SU-DHL-6 (cell line): ENCODE measurements around the gene MAPK8.

Experiments used
- H2AFZ ChIP-seq: fragments of 200-600 bp; sonication (generic); 2 replicates; pipeline ENCODE4 v1.6.1; 2014; ENCODE audit warnings: low read depth, mild to moderate bottlenecking, moderate library complexity, mixed read lengths, antibody characterized with exemption, low read length; ENCODE audit not compliant: severe bottlenecking
- H3F3A ChIP-seq: fragments of 200-600 bp; shearing (Covaris generic); 2 replicates; pipeline ENCODE4 v1.6.0; 2016; ENCODE audit warnings: antibody characterized with exemption, mild to moderate bottlenecking; ENCODE audit not compliant: insufficient read depth
- H3K27ac ChIP-seq: fragments of 200-600 bp; sonication (generic); 2 replicates; pipeline ENCODE4 v1.5.1; 2016; ENCODE audit warnings: low read depth, mild to moderate bottlenecking, low read length, moderate library complexity, mixed read lengths
- H3K27me3 ChIP-seq: fragments of 200-600 bp; sonication (generic), shearing (Covaris generic); 2 replicates; pipeline ENCODE4 v1.6.0; 2014; ENCODE audit warnings: mild to moderate bottlenecking, low read length
- H3K36me3 ChIP-seq: fragments of 200-600 bp; sonication (generic); 2 replicates; pipeline ENCODE4 v1.6.1; 2014; ENCODE audit warnings: mild to moderate bottlenecking, low read length, mixed read lengths
- H3K4me2 ChIP-seq: fragments of 300-600, 200-600 bp; shearing (Covaris generic), sonication (generic); 2 replicates; pipeline ENCODE4 v1.6.0; 2014; ENCODE audit warnings: low read length, low read depth, mild to moderate bottlenecking; ENCODE audit not compliant: poor library complexity, severe bottlenecking
- H3K4me3 ChIP-seq: fragments of 200-600 bp; sonication (generic); 2 replicates; pipeline ENCODE4 v1.5.1; 2014; ENCODE audit warnings: antibody characterized with exemption, low read length, mild to moderate bottlenecking, mixed read lengths; ENCODE audit not compliant: insufficient read depth, poor library complexity, severe bottlenecking
- H3K79me2 ChIP-seq: fragments of 200-600 bp; sonication (generic); 2 replicates; pipeline ENCODE4 v1.6.1; 2014; ENCODE audit warnings: mild to moderate bottlenecking, low read length, moderate library complexity; ENCODE audit not compliant: insufficient read depth
- H3K9ac ChIP-seq: fragments of 200-600 bp; sonication (generic); 2 replicates; pipeline ENCODE4 v1.7.0; 2014; ENCODE audit warnings: mild to moderate bottlenecking, low read length
- H3K9me2 ChIP-seq: fragments of 200-600 bp; sonication (generic); replicated peaks from 2 replicates; pipeline ENCODE4 v1.6.1; 2014; ENCODE audit warnings: low read length; ENCODE audit not compliant: insufficient read depth
- H3K9me3 ChIP-seq: fragments of 200-600 bp; sonication (generic); 2 replicates; pipeline ENCODE4 v1.6.1; 2014; ENCODE audit warnings: low read length, mixed read lengths; ENCODE audit not compliant: insufficient read depth
- H4K20me1 ChIP-seq: fragments of 200-600 bp; sonication (generic); 2 replicates; pipeline ENCODE4 v1.6.1; 2014; ENCODE audit warnings: low read depth, mild to moderate bottlenecking, antibody characterized with exemption, low read length, moderate library complexity, mixed read lengths
- EZH2phosphoT487 ChIP-seq: fragments of 200-600 bp; sonication (generic), shearing (Covaris generic); conservative IDR thresholded peaks from 2 replicates; pipeline ENCODE4 v1.6.1; 2018; ENCODE audit warnings: mild to moderate bottlenecking, antibody characterized with exemption, low read length, moderate library complexity, mixed read lengths
- TF ChIP-seq, protein P1 (sequence below): fragments of 200-600 bp; sonication (generic); IDR thresholded peaks from one replicate; pipeline ENCODE4 v1.5.1; 2017; ENCODE audit warnings: antibody characterized with exemption, mild to moderate bottlenecking, low read length, moderate library complexity; ENCODE audit not compliant: insufficient read depth, poor library complexity, severe bottlenecking

The MAPK8 gene

GRCh38 chr10:48266528-48266927 is 39.9 kb upstream of the MAPK8 start:
- H3K79me2 ChIP-seq: no peaks in the 10 kb centered on the region
- H3F3A ChIP-seq: no peaks in the 10 kb centered on the region
- H3K27me3 ChIP-seq: 0 out of 2 replicates have a peak, but pooled peaks cover 2% of the 10 kb centered on the region
- no peak overlapping the region for H3K4me3 ChIP-seq
- no peak overlapping the region for H3K9ac ChIP-seq
- no peak overlapping the region for H2AFZ ChIP-seq
- H3K4me2 ChIP-seq: no peak overlapping the region
- no peak overlapping the region for H3K27ac ChIP-seq
- no peak for TF ChIP-seq EZH2phosphoT487
- TF ChIP-seq, protein P1, sequence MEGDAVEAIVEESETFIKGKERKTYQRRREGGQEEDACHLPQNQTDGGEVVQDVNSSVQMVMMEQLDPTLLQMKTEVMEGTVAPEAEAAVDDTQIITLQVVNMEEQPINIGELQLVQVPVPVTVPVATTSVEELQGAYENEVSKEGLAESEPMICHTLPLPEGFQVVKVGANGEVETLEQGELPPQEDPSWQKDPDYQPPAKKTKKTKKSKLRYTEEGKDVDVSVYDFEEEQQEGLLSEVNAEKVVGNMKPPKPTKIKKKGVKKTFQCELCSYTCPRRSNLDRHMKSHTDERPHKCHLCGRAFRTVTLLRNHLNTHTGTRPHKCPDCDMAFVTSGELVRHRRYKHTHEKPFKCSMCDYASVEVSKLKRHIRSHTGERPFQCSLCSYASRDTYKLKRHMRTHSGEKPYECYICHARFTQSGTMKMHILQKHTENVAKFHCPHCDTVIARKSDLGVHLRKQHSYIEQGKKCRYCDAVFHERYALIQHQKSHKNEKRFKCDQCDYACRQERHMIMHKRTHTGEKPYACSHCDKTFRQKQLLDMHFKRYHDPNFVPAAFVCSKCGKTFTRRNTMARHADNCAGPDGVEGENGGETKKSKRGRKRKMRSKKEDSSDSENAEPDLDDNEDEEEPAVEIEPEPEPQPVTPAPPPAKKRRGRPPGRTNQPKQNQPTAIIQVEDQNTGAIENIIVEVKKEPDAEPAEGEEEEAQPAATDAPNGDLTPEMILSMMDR: no peak
- no peaks in the 10 kb centered on the region for H4K20me1 ChIP-seq
- no peaks in the 10 kb centered on the region for H3K36me3 ChIP-seq
- no peaks in the 10 kb centered on the region for H3K9me3 ChIP-seq
- H3K9me2 ChIP-seq: no peaks in the 10 kb centered on the region

DNA sequence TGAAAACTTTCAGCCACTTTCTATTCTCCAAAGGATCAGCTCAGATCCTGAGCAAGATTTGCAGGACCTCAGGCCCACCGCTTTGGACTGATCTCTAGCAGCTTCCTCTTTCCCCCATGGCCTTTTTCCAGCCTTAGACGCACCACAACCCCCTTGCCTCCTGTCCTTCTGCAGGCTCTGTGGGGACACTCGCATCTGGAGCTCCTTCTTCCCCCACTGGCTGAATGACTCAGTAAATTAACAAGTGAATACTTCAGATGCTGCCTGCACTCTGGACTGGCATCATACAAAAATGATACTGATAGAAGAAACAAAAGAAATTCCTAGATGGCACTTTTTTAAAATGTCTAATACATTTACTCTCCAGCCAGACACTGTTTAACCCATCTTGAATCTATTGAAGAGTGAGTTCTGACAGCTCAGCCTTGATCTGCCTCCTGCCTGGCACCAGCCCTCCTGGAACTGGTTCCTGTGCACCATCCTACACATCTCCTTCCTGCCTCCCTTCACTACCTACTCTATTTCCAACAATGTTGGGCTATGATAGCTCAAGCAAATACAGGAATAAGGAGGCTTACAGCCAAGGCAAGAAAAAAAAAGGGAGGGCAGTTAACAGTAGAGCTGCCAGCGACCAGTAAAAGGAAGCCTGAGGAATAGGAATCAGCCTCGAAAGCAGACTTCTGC is 35.3 kb upstream of the MAPK8 start:
- Histone ChIP-seq H3F3A (no peaks in the 10 kb centered on the region), H3K27me3 (no peaks in the 10 kb centered on the region), H3K4me3 (no peak overlapping the region), H3K36me3 (no peaks in the 10 kb centered on the region), H3K79me2 (no peaks in the 10 kb centered on the region), H4K20me1 (no peaks in the 10 kb centered on the region), H3K27ac (no peak overlapping the region), H3K4me2 (no peak overlapping the region), H3K9me3 (no peaks in the 10 kb centered on the region), H3K9me2 (no peaks in the 10 kb centered on the region), H3K9ac (no peak overlapping the region), H2AFZ (no peak overlapping the region)
- TF ChIP-seq EZH2phosphoT487: no peak
- TF ChIP-seq, protein P1: no peak

GRCh38 chr10:48272682-48273081 is 33.8 kb upstream of the MAPK8 start:
- Histone ChIP-seq H3K9me3 (no peaks in the 10 kb centered on the region), H3K27me3 (no peaks in the 10 kb centered on the region), H3K27ac (no peak overlapping the region), H4K20me1 (no peaks in the 10 kb centered on the region), H3K4me3 (no peak overlapping the region), H3K4me2 (no peak overlapping the region), H3K79me2 (no peaks in the 10 kb centered on the region), H3F3A (no peaks in the 10 kb centered on the region), H3K36me3 (no peaks in the 10 kb centered on the region), H3K9ac (no peak overlapping the region), H2AFZ (no peak overlapping the region), H3K9me2 (no peaks in the 10 kb centered on the region)
- no peak for TF ChIP-seq EZH2phosphoT487
- TF ChIP-seq, protein P1: no peak
